ENCODE data around the gene RFX4.

RFX4 gene

GRCh38 chr12:106801830-106802533 is 219.2 kb downstream of the RFX4 start:
- no peak overlapping the region for H3K4ac ChIP-seq (ENCODE audit: low read depth in 1 of 2, low read length in 2 of 2)
- no peak overlapping the region for H3K18ac ChIP-seq (ENCODE audit: low read depth in 1 of 2, low read length in 2 of 2)
- DNase-seq, result no peak
- H2BK5ac ChIP-seq (ENCODE audit: low read depth, low read length, poor library complexity, severe bottlenecking), result no peak overlapping the region
- no peak overlapping the region for H2BK12ac ChIP-seq (ENCODE audit: low read length in 2 of 2)
- no peak overlapping the region for H3K9ac ChIP-seq (ENCODE audit: low read length)
- H4K91ac ChIP-seq (ENCODE audit: low read length), result no peak overlapping the region
- WGBS, result 83% methylated on average over 2 of the region's 4 CpGs
- no peak overlapping the region for H3K23ac ChIP-seq (ENCODE audit: low read length in 2 of 2)
- no peak overlapping the region for H2BK120ac ChIP-seq (ENCODE audit: low read depth, low read length)
- no peak overlapping the region for H2AFZ ChIP-seq (ENCODE audit: low read depth, low read length)
- no peak overlapping the region for H3K4me2 ChIP-seq (ENCODE audit: low read length, poor library complexity, severe bottlenecking)
- H3K4me1 ChIP-seq (ENCODE audit: control insufficient read depth, insufficient read depth, low read depth, low read length), result no peaks in the 10 kb centered on the region
- H4K8ac ChIP-seq (ENCODE audit: low read length), result no peak overlapping the region
- no peak overlapping the region for H3K14ac ChIP-seq (ENCODE audit: low read length in 2 of 2)
- peaks cover 9 to 33% of the 10 kb centered on the region in 2 experiments for H3K36me3 ChIP-seq (ENCODE audit: control insufficient read depth in 1 of 2, insufficient read depth in 2 of 2, low read depth in 1 of 2, low read length in 2 of 2)
- no peaks in the 10 kb centered on the region for H3K9me3 ChIP-seq (ENCODE audit: control insufficient read depth, low read length)
- H3K4me3 ChIP-seq (ENCODE audit: insufficient read depth in 1 of 2, low read depth in 1 of 2, low read length in 2 of 2), result no peak overlapping the region
- no peak overlapping the region for H2BK15ac ChIP-seq (ENCODE audit: low read depth, poor library complexity, severe bottlenecking)
- H3K27ac ChIP-seq (ENCODE audit: low read length, poor library complexity, severe bottlenecking), result no peak overlapping the region
- no peak overlapping the region for H2AK5ac ChIP-seq (ENCODE audit: low read length, severe bottlenecking)
- no peaks in the 10 kb centered on the region for H3K27me3 ChIP-seq (ENCODE audit: control insufficient read depth in 1 of 2, insufficient read depth in 1 of 2, low read length in 2 of 2)
- peaks cover 18% of the 10 kb centered on the region for H3K79me1 ChIP-seq (replicated peaks; ENCODE audit: low read length, poor library complexity, severe bottlenecking)

DNA sequence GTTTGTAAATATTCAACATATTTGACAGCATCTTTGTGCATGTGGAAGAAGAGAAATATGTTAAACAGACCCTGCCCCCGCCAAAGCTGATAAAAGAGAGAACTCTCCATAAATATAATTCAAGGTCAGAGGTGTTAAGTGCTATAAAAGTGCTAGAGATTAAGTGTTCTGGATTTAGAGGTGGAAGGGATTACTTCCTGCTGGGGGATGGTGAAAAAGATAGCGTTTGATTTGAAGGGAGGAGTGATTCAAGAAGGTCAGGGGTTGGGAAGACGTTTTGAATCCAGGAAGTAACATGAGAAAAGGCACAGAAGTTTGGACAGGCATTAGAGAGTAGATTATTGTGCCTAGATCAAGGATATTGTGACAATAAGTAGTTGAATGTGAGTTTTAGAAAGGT is 221.9 kb downstream of the RFX4 start:
- H3K18ac ChIP-seq (ENCODE audit: low read depth in 1 of 2, low read length in 2 of 2), result no peak overlapping the region
- H2AK5ac ChIP-seq (ENCODE audit: low read length, severe bottlenecking), result no peak overlapping the region
- WGBS, result 69% methylated on average over 3 of the region's 3 CpGs

More for the DNA sequence above, 221.9 kb downstream of the RFX4 start:
- Histone ChIP-seq H3K4ac (ENCODE audit: low read depth in 1 of 2, low read length in 2 of 2) (no peak overlapping the region), H3K23ac (ENCODE audit: low read length in 2 of 2) (no peak overlapping the region), H2BK15ac (ENCODE audit: low read depth, poor library complexity, severe bottlenecking) (no peak overlapping the region), H3K4me1 (ENCODE audit: control insufficient read depth, insufficient read depth, low read depth, low read length) (no peaks in the 10 kb centered on the region), H2BK5ac (ENCODE audit: low read depth, low read length, poor library complexity, severe bottlenecking) (no peak overlapping the region), H3K36me3 (ENCODE audit: control insufficient read depth in 1 of 2, insufficient read depth in 2 of 2, low read depth in 1 of 2, low read length in 2 of 2) (peaks cover 9 to 27% of the 10 kb centered on the region in 2 experiments), H3K9me3 (ENCODE audit: control insufficient read depth, low read length) (no peaks in the 10 kb centered on the region), H4K91ac (ENCODE audit: low read length) (no peak overlapping the region), H2BK120ac (ENCODE audit: low read depth, low read length) (no peak overlapping the region), H3K4me2 (ENCODE audit: low read length, poor library complexity, severe bottlenecking) (no peak overlapping the region), H2BK12ac (ENCODE audit: low read length in 2 of 2) (no peak overlapping the region), H3K9ac (ENCODE audit: low read length) (no peak overlapping the region), H3K27ac (ENCODE audit: low read length, poor library complexity, severe bottlenecking) (no peak overlapping the region), H3K14ac (ENCODE audit: low read length in 2 of 2) (no peak overlapping the region), H3K4me3 (ENCODE audit: insufficient read depth in 1 of 2, low read depth in 1 of 2, low read length in 2 of 2) (no peak overlapping the region), H4K8ac (ENCODE audit: low read length) (no peak overlapping the region), H3K79me1 (replicated peaks; ENCODE audit: low read length, poor library complexity, severe bottlenecking) (peaks cover 12% of the 10 kb centered on the region), H2AFZ (ENCODE audit: low read depth, low read length) (no peak overlapping the region), H3K27me3 (ENCODE audit: control insufficient read depth in 1 of 2, insufficient read depth in 1 of 2, low read length in 2 of 2) (no peaks in the 10 kb centered on the region)
- DNase-seq, result no peak

Data from mesenchymal stem cell (in vitro differentiated cells and primary cell).